Naive B cell (primary cell): ENCODE measurements around the gene TP53BP1. TPM values are rescaled to one million over a fixed set of nuclear protein-coding genes. Genes with fewer than 3 reads are reported as not detected.
A peak's percentile ranks its signal among the peaks of the same experiment; 100 is the strongest.

Source experiments
- ATAC-seq, 2 donors: fragments of 150-1000 bp; cut with Tn5 transposase; 2 replicates each; pipeline ENCODE4 v1.10.0; 2021; ENCODE audit warnings: low read depth in 2 of 2, mild to moderate bottlenecking in 2 of 2, moderate library complexity in 2 of 2
- DNase-seq: peaks from one replicate; pipeline ENCODE4 v3.0.0; 2022
- H3K27ac Mint-ChIP-seq, 6 donors: one replicate each; pipeline ENCODE4 v1.8.0; 2020 to 2022; ENCODE audit warnings: mild to moderate bottlenecking in 6 of 6, mixed read lengths in 6 of 6, moderate library complexity in 5 of 6, inconsistent platforms in 2 of 6
- H3K27me3 Mint-ChIP-seq, 3 donors: one replicate each; pipeline ENCODE4 v1.8.0; 2021 to 2022; ENCODE audit warnings: mixed read lengths in 3 of 3, mild to moderate bottlenecking in 1 of 3
- H3K36me3 Mint-ChIP-seq, 2 donors: one replicate each; pipeline ENCODE4 v1.8.0; 2020 to 2022; ENCODE audit warnings: mixed read lengths in 2 of 2, inconsistent platforms in 1 of 2, mild to moderate bottlenecking in 1 of 2
- H3K4me1 Mint-ChIP-seq, 3 donors: one replicate each; pipeline ENCODE4 v1.8.0; 2020 to 2022; ENCODE audit warnings: mixed read lengths in 3 of 3, inconsistent platforms in 1 of 3, mild to moderate bottlenecking in 1 of 3, moderate library complexity in 1 of 3
- H3K4me3 Mint-ChIP-seq, 8 donors: one replicate each; pipeline ENCODE4 v1.8.0; 2020 to 2022; ENCODE audit warnings: mild to moderate bottlenecking in 8 of 8, mixed read lengths in 8 of 8, moderate library complexity in 8 of 8, inconsistent platforms in 2 of 8
- H3K9me3 Mint-ChIP-seq, 7 donors: one replicate each; pipeline ENCODE4 v1.8.0; 2020 to 2022; ENCODE audit warnings: mixed read lengths in 7 of 7, mild to moderate bottlenecking in 5 of 7, inconsistent platforms in 2 of 7, moderate library complexity in 1 of 7
- polyA plus RNA-seq, 6 donors: library from polyadenylated mRNA; unstranded; fragments of 300-500 nt; fragmentation: Illumina TruSeq; gene quantifications; one replicate each; pipeline ENCODE4 v1.2.3, GENCODE V29; 2021; ENCODE audit warnings: low read depth in 6 of 6

The TP53BP1 gene
- polyA plus RNA-seq, 6 donors from 2014 or later: 9.2 to 13.7 (median 11.4) TPM

- no peak overlapping the region for H3K27ac Mint-ChIP-seq
- peaks cover 0 to 6% (median 0%) of the 10 kb centered on the region in 3 donors for H3K27me3 Mint-ChIP-seq
- no peak for DNase-seq
These were observed 33.4 kb upstream of the TP53BP1 start for GRCh38 chr15:43526261-43526930.

GRCh38 chr15:43525131-43525530 lies 32.2 kb upstream of the TP53BP1 start:
- H3K4me3 Mint-ChIP-seq: no peak overlapping the region
- no peak for ATAC-seq
- peaks cover 0 to 6% (median 0%) of the 10 kb centered on the region in 3 donors for H3K27me3 Mint-ChIP-seq
- H3K9me3 Mint-ChIP-seq: no peaks in the 10 kb centered on the region
- H3K4me1 Mint-ChIP-seq: peaks cover 0 to 3% (median 3%) of the 10 kb centered on the region in 3 donors
- no peak for DNase-seq
- H3K36me3 Mint-ChIP-seq: no peaks in the 10 kb centered on the region
- no peak overlapping the region for H3K27ac Mint-ChIP-seq

More at GRCh38 chr15:43526261-43526930, 33.4 kb upstream of the TP53BP1 start:
- ATAC-seq: no peak
- Mint-ChIP-seq H3K4me1 (peaks cover 0 to 3% (median 3%) of the 10 kb centered on the region in 3 donors), H3K4me3 (no peak overlapping the region), H3K9me3 (no peaks in the 10 kb centered on the region), H3K36me3 (no peaks in the 10 kb centered on the region)

GRCh38 chr15:43524254-43524845 lies 31.4 kb upstream of the TP53BP1 start:
- peak in 1 of 2 donors; percentile 35 for ATAC-seq
- Mint-ChIP-seq H3K4me1 (peaks cover 0 to 3% (median 3%) of the 10 kb centered on the region in 3 donors), H3K36me3 (no peaks in the 10 kb centered on the region), H3K27me3 (peaks cover 0 to 13% (median 0%) of the 10 kb centered on the region in 3 donors), H3K27ac (peak overlapping the region in 3 of 6 donors; percentile 10 to 83 (median 69)), H3K9me3 (no peaks in the 10 kb centered on the region), H3K4me3 (no peak overlapping the region)
- no peak for DNase-seq

DNA sequence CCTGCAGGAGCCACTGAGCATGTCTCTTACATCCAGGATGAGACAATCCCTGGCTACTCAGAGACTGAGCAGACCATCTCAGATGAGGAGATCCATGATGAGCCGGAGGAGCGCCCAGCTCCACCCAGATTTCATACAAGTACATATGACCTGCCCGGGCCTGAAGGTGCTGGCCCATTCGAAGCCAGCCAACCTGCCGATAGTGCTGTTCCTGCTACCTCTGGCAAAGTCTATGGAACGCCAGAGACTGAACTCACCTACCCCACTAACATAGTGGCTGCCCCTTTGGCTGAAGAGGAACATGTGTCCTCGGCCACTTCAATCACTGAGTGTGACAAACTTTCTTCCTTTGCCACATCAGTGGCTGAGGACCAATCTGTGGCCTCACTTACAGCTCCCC lies 30.7 kb upstream of the TP53BP1 start:
- no peak for DNase-seq
- Mint-ChIP-seq H3K4me1 (peaks cover 6 to 9% (median 9%) of the 10 kb centered on the region in 3 donors), H3K36me3 (no peaks in the 10 kb centered on the region), H3K4me3 (no peak overlapping the region), H3K9me3 (no peaks in the 10 kb centered on the region), H3K27ac (peak overlapping the region in 2 of 6 donors; percentile 32 to 69), H3K27me3 (peaks cover 0 to 19% (median 0%) of the 10 kb centered on the region in 3 donors)
- ATAC-seq: no peak

GRCh38 chr15:43522247-43522646 lies 29.3 kb upstream of the TP53BP1 start:
- Mint-ChIP-seq H3K36me3 (no peaks in the 10 kb centered on the region), H3K4me1 (peaks cover 20 to 23% (median 21%) of the 10 kb centered on the region in 3 donors), H3K9me3 (no peaks in the 10 kb centered on the region), H3K27me3 (peaks cover 8 to 33% (median 8%) of the 10 kb centered on the region in 3 donors), H3K27ac (peak overlapping the region in 3 of 6 donors; percentile 31 to 78 (median 46)), H3K4me3 (peak overlapping the region in 1 of 8 donors; percentile 72)
- DNase-seq: no peak
- no peak for ATAC-seq

- H3K27ac Mint-ChIP-seq: no peak overlapping the region
- no peaks in the 10 kb centered on the region for H3K9me3 Mint-ChIP-seq
- H3K36me3 Mint-ChIP-seq: no peaks in the 10 kb centered on the region
- ATAC-seq (no peak), DNase-seq (no peak)
- peaks cover 8 to 41% (median 15%) of the 10 kb centered on the region in 3 donors for H3K27me3 Mint-ChIP-seq
- H3K4me3 Mint-ChIP-seq: no peak overlapping the region
- H3K4me1 Mint-ChIP-seq: peaks cover 25 to 26% (median 25%) of the 10 kb centered on the region in 3 donors
These were observed 28.5 kb upstream of the TP53BP1 start for GRCh38 chr15:43521419-43521818.

- Mint-ChIP-seq H3K4me1 (peaks cover 23 to 25% (median 25%) of the 10 kb centered on the region in 3 donors), H3K36me3 (no peaks in the 10 kb centered on the region), H3K9me3 (no peaks in the 10 kb centered on the region), H3K27me3 (peaks cover 21 to 51% (median 24%) of the 10 kb centered on the region in 3 donors), H3K27ac (no peak overlapping the region), H3K4me3 (no peak overlapping the region)
- ATAC-seq: no peak
- no peak for DNase-seq
These were observed 27.2 kb upstream of the TP53BP1 start for GRCh38 chr15:43520138-43520537.

- peaks cover 24 to 51% (median 26%) of the 10 kb centered on the region in 3 donors for H3K27me3 Mint-ChIP-seq
- peak overlapping the region in 4 of 8 donors; percentile 11 to 75 (median 60) for H3K4me3 Mint-ChIP-seq
- no peak for DNase-seq
- ATAC-seq: peak in 1 of 2 donors; percentile 22
- peaks cover 21 to 25% (median 24%) of the 10 kb centered on the region in 3 donors for H3K4me1 Mint-ChIP-seq
- peak overlapping the region in 1 of 6 donors; percentile 42 for H3K27ac Mint-ChIP-seq
- no peaks in the 10 kb centered on the region for H3K9me3 Mint-ChIP-seq
- no peaks in the 10 kb centered on the region for H3K36me3 Mint-ChIP-seq
These were observed 26.2 kb upstream of the TP53BP1 start for GRCh38 chr15:43519196-43519595.

DNA sequence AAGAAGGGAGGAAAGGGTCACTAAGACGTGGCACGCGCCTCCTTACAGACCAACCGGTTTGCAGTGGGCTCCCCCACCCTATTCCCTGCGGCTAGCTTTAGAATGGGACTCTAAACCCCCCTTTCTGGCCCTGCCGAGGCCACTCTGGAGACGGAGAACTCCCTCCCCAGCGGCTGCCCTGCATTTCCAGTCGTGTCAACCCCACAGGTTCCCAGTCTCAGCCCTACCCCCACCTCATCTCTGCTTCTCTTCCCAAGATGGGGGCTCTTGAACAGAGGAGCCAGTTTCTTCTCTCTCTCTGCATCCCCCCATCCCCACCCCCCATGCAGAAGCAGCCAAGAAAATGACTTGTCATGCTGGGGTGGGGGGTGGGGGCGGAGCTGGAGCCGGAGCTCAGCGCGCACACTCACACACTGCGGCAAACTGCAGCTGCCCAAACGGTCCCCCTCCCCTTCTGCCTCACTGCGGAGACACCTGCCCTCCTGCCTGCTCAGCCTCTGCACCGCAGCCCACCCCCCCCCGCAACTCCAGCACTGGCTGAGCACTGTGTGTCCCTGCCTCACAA lies 25.3 kb upstream of the TP53BP1 start:
- peak overlapping the region in 4 of 6 donors; percentile 57 to 94 (median 72) for H3K27ac Mint-ChIP-seq
- no peak for DNase-seq

GRCh38 chr15:43517354-43518196 lies 24.6 kb upstream of the TP53BP1 start, which contains the start of gene MAP1A:
Gene MAP1A, plus strand, starts transcription at chr15:43517608. Its CDS starts 3,866 bp downstream, at chr15:43521474.
- Mint-ChIP-seq H3K36me3 (no peaks in the 10 kb centered on the region), H3K4me1 (peaks cover 21 to 25% (median 24%) of the 10 kb centered on the region in 3 donors), H3K4me3 (peak within 1 kb of the TSS in 7 of 8 donors; percentile 72 to 86 (median 80)), H3K27me3 (peaks cover 26 to 44% (median 27%) of the 10 kb centered on the region in 3 donors), H3K27ac (peak within 1 kb of the TSS in 5 of 6 donors; percentile 57 to 94 (median 60)), H3K9me3 (no peaks in the 10 kb centered on the region)
- DNase-seq (no peak), ATAC-seq (peak; percentile 15 to 19)

More for the DNA sequence above, 25.3 kb upstream of the TP53BP1 start:
- H3K9me3 Mint-ChIP-seq: no peaks in the 10 kb centered on the region
- H3K4me3 Mint-ChIP-seq: peak overlapping the region in 7 of 8 donors; percentile 72 to 86 (median 75)
- no peaks in the 10 kb centered on the region for H3K36me3 Mint-ChIP-seq
- H3K4me1 Mint-ChIP-seq: peaks cover 21 to 25% (median 24%) of the 10 kb centered on the region in 3 donors
- peak; percentile 69 to 71 for ATAC-seq
- peaks cover 24 to 51% (median 26%) of the 10 kb centered on the region in 3 donors for H3K27me3 Mint-ChIP-seq

DNA sequence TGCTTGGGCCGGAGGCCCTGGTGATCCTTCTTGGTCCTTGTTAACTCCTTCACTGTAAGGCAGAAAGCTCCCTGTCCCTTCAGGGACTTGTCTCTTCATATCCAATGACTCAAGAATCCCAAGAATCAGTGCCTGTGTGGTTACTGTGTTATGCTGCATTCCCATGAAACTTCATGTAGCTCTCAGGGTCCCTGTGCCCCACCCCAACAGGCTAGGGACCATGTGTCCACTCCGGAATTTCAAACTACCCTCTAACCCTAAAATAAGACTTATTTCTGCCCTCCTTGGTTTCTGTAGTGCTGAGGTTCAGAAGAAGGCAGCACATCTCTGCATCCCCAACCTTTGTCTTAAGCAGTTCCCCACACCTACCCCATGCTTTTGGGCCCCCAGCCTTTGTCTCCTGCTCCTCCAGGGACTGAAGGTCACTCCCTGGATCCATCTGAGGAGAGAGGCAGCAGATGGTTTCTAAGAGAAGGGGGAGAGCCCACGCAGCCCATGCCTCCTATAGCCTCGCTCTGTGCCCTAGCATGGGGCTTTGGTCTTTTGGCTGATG lies 23.9 kb upstream of the TP53BP1 start:
- H3K36me3 Mint-ChIP-seq: no peaks in the 10 kb centered on the region
- peak overlapping the region in 4 of 8 donors; percentile 42 to 74 (median 56) for H3K4me3 Mint-ChIP-seq
- H3K9me3 Mint-ChIP-seq: no peaks in the 10 kb centered on the region
- peak overlapping the region in 1 of 6 donors; percentile 57 for H3K27ac Mint-ChIP-seq
- H3K4me1 Mint-ChIP-seq: peaks cover 21 to 25% (median 24%) of the 10 kb centered on the region in 3 donors
- ATAC-seq (no peak), DNase-seq (no peak)
- peaks cover 26 to 51% (median 33%) of the 10 kb centered on the region in 3 donors for H3K27me3 Mint-ChIP-seq

GRCh38 chr15:43516185-43516584 lies 23.2 kb upstream of the TP53BP1 start:
- Mint-ChIP-seq H3K27ac (peak overlapping the region in 1 of 6 donors; percentile 37), H3K27me3 (peaks cover 26 to 54% (median 33%) of the 10 kb centered on the region in 3 donors), H3K4me3 (peak overlapping the region in 1 of 8 donors; percentile 67), H3K36me3 (no peaks in the 10 kb centered on the region), H3K4me1 (peaks cover 26 to 30% (median 30%) of the 10 kb centered on the region in 3 donors), H3K9me3 (no peaks in the 10 kb centered on the region)
- no peak for DNase-seq
- ATAC-seq: no peak
